WTC11 (cell line): ENCODE results near the gene IRF2. TPM values are rescaled to one million over a fixed set of nuclear protein-coding genes. Genes with fewer than 3 reads are reported as not detected.

Experiments used
- ATAC-seq: fragments of 200-7000 bp; cut with Tn5 transposase; 2 replicates; pipeline ENCODE4 v1.10.0; 2021; ENCODE audit warnings: mild to moderate bottlenecking, moderate library complexity
- CTCF ChIA-PET: fragments of 300-600 bp; sonication (Branson Sonifier 250); formaldehyde crosslinking; loops from one replicate; lab custom pipeline; 2021; ENCODE audit warnings: antibody characterized with exemption; lab: Charles Lee
- POLR2A ChIA-PET: fragments of 350-600 bp; sonication (Branson Sonifier 250); formaldehyde crosslinking; loops from one replicate; lab custom pipeline; 2021; ENCODE audit warnings: antibody characterized with exemption; lab: Charles Lee
- DNase-seq: peaks from one replicate; pipeline ENCODE4 v3.0.0; 2021; ENCODE audit warnings: low spot score
- H3K27ac Mint-ChIP-seq: 2 replicates; pipeline ENCODE4 v1.8.0; 2021; ENCODE audit warnings: mixed read lengths
- H3K27me3 Mint-ChIP-seq: 2 replicates; pipeline ENCODE4 v1.8.0; 2021; ENCODE audit warnings: low read depth, mild to moderate bottlenecking, moderate library complexity, mixed read lengths
- H3K36me3 Mint-ChIP-seq: 2 replicates; pipeline ENCODE4 v1.8.0; 2021; ENCODE audit warnings: mixed read lengths
- H3K4me1 Mint-ChIP-seq: 2 replicates; pipeline ENCODE4 v1.8.0; 2022; ENCODE audit warnings: mixed read lengths
- H3K4me3 Mint-ChIP-seq: 2 replicates; pipeline ENCODE4 v1.8.0; 2021; ENCODE audit warnings: mild to moderate bottlenecking, moderate library complexity, mixed read lengths
- H3K9me3 Mint-ChIP-seq: 2 replicates; pipeline ENCODE4 v1.8.0; 2021; ENCODE audit warnings: mixed read lengths
- EMX1 ChIP-seq: fragments of 250-450 bp; sonication (Bioruptor Pico); IDR thresholded peaks from 2 replicates; pipeline ENCODE4 v1.8.0; 2021; ENCODE audit warnings: mild to moderate bottlenecking
- ESRRA ChIP-seq: sonication (generic); formaldehyde crosslinking; IDR thresholded peaks from 2 replicates; pipeline ENCODE4 v1.8.1; 2022; ENCODE audit warnings: mild to moderate bottlenecking, missing genetic modification reagents, borderline replicate concordance
- GABPB1 ChIP-seq: sonication (generic); formaldehyde crosslinking; IDR thresholded peaks from 2 replicates; pipeline ENCODE4 v1.8.1; 2023; ENCODE audit warnings: mild to moderate bottlenecking, missing genetic modification reagents
- MXD4 ChIP-seq: fragments of 250-450 bp; sonication (Bioruptor Pico); IDR thresholded peaks from 2 replicates; pipeline ENCODE4 v1.8.0; 2021; ENCODE audit warnings: mild to moderate bottlenecking, moderate library complexity, borderline replicate concordance
- NFATC4 ChIP-seq: fragments of 250-450 bp; sonication (Bioruptor Pico); IDR thresholded peaks from 2 replicates; pipeline ENCODE4 v1.9.0; 2021; ENCODE audit warnings: mild to moderate bottlenecking
- RORB ChIP-seq: fragments of 250-450 bp; sonication (Bioruptor Pico); IDR thresholded peaks from 2 replicates; pipeline ENCODE4 v1.9.0; 2021; ENCODE audit warnings: mild to moderate bottlenecking
- TCF7 ChIP-seq: sonication (generic); formaldehyde crosslinking; IDR thresholded peaks from 2 replicates; pipeline ENCODE4 v1.8.0; 2022; ENCODE audit warnings: mild to moderate bottlenecking, low read depth, missing genetic modification reagents, moderate library complexity
- TP53 ChIP-seq: sonication (generic); formaldehyde crosslinking; IDR thresholded peaks from 2 replicates; pipeline ENCODE4 v1.8.1; 2023; ENCODE audit warnings: mild to moderate bottlenecking, missing genetic modification reagents
- ZNF671 ChIP-seq: fragments of 250-450 bp; sonication (Bioruptor Pico); IDR thresholded peaks from 2 replicates; pipeline ENCODE4 v1.8.0; 2021; ENCODE audit warnings: mild to moderate bottlenecking
- total RNA-seq: library from RNA; stranded (reverse); gene quantifications from 3 replicates; pipeline ENCODE4 v1.2.3, GENCODE V29; 2021
- TF ChIP-seq, protein P1 (sequence below): sonication (generic); formaldehyde crosslinking; IDR thresholded peaks from 2 replicates; pipeline ENCODE4 v1.8.1; 2022; ENCODE audit warnings: low read depth, mild to moderate bottlenecking, moderate library complexity, missing genetic modification reagents, borderline replicate concordance
- TF ChIP-seq, protein P2 (sequence below): sonication (generic); formaldehyde crosslinking; IDR thresholded peaks from 2 replicates; pipeline ENCODE4 v1.8.1; 2023; ENCODE audit warnings: mild to moderate bottlenecking, missing genetic modification reagents
- TF ChIP-seq, protein P3 (sequence below): sonication (generic); formaldehyde crosslinking; IDR thresholded peaks from 2 replicates; pipeline ENCODE4 v1.8.1; 2022; ENCODE audit warnings: mild to moderate bottlenecking, moderate library complexity, missing genetic modification reagents
- TF ChIP-seq, protein P4 (sequence below): sonication (generic); formaldehyde crosslinking; IDR thresholded peaks from 2 replicates; pipeline ENCODE4 v1.8.0; 2023; ENCODE audit warnings: missing genetic modification reagents
- TF ChIP-seq, protein P5 (sequence below): sonication (generic); formaldehyde crosslinking; IDR thresholded peaks from 2 replicates; pipeline ENCODE4 v1.8.0; 2022; ENCODE audit warnings: mild to moderate bottlenecking, missing genetic modification reagents
- TF ChIP-seq, protein P6 (sequence below): sonication (generic); formaldehyde crosslinking; IDR thresholded peaks from 2 replicates; pipeline ENCODE4 v1.8.0; 2023; ENCODE audit warnings: mild to moderate bottlenecking, missing genetic modification reagents

The IRF2 gene
- total RNA-seq, 1 experiment from 2014 or later = 11.8 TPM

DNA sequence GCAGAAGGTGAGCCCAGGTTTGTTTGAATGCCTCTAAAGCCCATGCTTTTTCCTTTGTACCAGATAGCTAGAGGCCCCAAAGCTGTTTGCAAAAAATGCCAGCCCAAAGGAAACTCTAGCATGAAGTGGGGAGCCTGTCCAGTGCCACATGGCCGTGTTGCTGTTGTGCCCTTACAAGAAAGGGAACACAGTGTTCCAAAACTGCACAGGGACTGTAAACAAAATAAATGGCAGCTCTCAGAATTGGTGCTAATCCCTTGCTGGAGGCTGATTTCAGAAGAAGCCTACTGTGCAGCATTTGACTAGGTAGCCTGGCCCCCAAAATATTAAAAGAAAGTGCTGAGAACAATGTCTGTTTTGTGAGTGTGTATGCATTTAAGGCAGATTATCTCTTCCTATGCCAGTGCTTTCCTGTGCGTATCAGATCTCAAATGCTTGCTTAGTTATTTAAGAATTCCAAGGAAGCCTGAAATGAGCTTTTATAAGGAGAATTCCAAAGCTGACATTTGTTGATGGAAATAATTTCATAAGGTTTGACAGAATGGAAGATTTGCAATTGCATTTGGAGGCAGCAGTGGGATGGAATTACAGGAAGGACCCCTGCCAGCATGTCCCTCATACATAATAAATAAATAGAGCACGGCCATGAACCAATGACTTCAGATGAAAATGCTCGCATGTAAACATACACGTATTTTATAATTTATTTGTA lies 115.7 kb downstream of the IRF2 start (continued):
- TF ChIP-seq, protein P1, sequence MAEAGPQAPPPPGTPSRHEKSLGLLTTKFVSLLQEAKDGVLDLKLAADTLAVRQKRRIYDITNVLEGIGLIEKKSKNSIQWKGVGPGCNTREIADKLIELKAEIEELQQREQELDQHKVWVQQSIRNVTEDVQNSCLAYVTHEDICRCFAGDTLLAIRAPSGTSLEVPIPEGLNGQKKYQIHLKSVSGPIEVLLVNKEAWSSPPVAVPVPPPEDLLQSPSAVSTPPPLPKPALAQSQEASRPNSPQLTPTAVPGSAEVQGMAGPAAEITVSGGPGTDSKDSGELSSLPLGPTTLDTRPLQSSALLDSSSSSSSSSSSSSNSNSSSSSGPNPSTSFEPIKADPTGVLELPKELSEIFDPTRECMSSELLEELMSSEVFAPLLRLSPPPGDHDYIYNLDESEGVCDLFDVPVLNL = no peak
- TF ChIP-seq GABPB1 (CRISPR knock-in tag) (no peak), TP53 (CRISPR knock-in tag) (no peak), RORB (no peak), NFATC4 (CRISPR knock-in tag) (no peak), ZNF671 (CRISPR knock-in tag) (no peak), EMX1 (CRISPR knock-in tag) (no peak), MXD4 (no peak)
- TF ChIP-seq, protein P2, sequence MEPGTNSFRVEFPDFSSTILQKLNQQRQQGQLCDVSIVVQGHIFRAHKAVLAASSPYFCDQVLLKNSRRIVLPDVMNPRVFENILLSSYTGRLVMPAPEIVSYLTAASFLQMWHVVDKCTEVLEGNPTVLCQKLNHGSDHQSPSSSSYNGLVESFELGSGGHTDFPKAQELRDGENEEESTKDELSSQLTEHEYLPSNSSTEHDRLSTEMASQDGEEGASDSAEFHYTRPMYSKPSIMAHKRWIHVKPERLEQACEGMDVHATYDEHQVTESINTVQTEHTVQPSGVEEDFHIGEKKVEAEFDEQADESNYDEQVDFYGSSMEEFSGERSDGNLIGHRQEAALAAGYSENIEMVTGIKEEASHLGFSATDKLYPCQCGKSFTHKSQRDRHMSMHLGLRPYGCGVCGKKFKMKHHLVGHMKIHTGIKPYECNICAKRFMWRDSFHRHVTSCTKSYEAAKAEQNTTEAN (CRISPR knock-in tag) = no peak

DNA sequence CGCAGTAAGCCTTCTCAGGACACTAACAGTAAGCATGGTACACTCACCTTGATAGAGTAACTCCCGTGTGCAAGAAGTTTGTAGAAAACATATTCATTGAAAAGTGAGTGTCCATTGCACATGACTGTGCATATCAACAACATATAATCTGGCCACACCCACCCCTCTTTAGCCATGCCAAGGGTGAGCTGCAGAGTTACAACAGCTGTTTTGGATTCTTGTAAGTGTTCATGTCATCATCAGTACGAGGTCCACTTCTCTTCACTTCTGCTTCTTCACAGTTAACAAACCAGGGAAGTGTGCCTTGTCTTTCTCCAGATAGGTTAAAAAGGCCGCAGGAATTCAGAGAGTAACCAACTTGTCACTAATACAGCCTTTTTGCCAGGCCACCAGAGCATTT lies 116.6 kb downstream of the IRF2 start:
- no peak overlapping the region for H3K4me3 Mint-ChIP-seq
- POLR2A ChIA-PET = interaction anchor here (2.0 kb wide), 1 partner anchor 10 kb away, joined by 8 read pairs; no protein-coding TSS in a partner anchor
- peaks cover 7% of the 10 kb centered on the region for H3K9me3 Mint-ChIP-seq
- ATAC-seq (no peak), DNase-seq (no peak)
- H3K27ac Mint-ChIP-seq = no peak overlapping the region
- TF ChIP-seq, protein P3, sequence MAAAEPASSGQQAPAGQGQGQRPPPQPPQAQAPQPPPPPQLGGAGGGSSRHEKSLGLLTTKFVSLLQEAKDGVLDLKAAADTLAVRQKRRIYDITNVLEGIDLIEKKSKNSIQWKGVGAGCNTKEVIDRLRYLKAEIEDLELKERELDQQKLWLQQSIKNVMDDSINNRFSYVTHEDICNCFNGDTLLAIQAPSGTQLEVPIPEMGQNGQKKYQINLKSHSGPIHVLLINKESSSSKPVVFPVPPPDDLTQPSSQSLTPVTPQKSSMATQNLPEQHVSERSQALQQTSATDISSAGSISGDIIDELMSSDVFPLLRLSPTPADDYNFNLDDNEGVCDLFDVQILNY (CRISPR knock-in tag) = no peak
- TF ChIP-seq TCF7 (CRISPR knock-in tag) (no peak), ESRRA (no peak), TP53 (CRISPR knock-in tag) (no peak)
- TF ChIP-seq, protein P4, sequence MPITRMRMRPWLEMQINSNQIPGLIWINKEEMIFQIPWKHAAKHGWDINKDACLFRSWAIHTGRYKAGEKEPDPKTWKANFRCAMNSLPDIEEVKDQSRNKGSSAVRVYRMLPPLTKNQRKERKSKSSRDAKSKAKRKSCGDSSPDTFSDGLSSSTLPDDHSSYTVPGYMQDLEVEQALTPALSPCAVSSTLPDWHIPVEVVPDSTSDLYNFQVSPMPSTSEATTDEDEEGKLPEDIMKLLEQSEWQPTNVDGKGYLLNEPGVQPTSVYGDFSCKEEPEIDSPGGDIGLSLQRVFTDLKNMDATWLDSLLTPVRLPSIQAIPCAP (CRISPR knock-in tag) = no peak
- TF ChIP-seq, protein P5, sequence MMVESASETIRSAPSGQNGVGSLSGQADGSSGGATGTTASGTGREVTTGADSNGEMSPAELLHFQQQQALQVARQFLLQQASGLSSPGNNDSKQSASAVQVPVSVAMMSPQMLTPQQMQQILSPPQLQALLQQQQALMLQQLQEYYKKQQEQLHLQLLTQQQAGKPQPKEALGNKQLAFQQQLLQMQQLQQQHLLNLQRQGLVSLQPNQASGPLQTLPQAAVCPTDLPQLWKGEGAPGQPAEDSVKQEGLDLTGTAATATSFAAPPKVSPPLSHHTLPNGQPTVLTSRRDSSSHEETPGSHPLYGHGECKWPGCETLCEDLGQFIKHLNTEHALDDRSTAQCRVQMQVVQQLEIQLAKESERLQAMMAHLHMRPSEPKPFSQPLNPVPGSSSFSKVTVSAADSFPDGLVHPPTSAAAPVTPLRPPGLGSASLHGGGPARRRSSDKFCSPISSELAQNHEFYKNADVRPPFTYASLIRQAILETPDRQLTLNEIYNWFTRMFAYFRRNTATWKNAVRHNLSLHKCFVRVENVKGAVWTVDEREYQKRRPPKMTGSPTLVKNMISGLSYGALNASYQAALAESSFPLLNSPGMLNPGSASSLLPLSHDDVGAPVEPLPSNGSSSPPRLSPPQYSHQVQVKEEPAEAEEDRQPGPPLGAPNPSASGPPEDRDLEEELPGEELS (CRISPR knock-in tag) = no peak
- TF ChIP-seq, protein P6, sequence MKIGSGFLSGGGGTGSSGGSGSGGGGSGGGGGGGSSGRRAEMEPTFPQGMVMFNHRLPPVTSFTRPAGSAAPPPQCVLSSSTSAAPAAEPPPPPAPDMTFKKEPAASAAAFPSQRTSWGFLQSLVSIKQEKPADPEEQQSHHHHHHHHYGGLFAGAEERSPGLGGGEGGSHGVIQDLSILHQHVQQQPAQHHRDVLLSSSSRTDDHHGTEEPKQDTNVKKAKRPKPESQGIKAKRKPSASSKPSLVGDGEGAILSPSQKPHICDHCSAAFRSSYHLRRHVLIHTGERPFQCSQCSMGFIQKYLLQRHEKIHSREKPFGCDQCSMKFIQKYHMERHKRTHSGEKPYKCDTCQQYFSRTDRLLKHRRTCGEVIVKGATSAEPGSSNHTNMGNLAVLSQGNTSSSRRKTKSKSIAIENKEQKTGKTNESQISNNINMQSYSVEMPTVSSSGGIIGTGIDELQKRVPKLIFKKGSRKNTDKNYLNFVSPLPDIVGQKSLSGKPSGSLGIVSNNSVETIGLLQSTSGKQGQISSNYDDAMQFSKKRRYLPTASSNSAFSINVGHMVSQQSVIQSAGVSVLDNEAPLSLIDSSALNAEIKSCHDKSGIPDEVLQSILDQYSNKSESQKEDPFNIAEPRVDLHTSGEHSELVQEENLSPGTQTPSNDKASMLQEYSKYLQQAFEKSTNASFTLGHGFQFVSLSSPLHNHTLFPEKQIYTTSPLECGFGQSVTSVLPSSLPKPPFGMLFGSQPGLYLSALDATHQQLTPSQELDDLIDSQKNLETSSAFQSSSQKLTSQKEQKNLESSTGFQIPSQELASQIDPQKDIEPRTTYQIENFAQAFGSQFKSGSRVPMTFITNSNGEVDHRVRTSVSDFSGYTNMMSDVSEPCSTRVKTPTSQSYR (CRISPR knock-in tag) = no peak
- peaks cover 5% of the 10 kb centered on the region; the same call in 1 of the 2 replicates for H3K36me3 Mint-ChIP-seq
- peaks cover 26% of the 10 kb centered on the region for H3K4me1 Mint-ChIP-seq
- no peaks in the 10 kb centered on the region for H3K27me3 Mint-ChIP-seq
- CTCF ChIA-PET = no interaction called here
